HL-60 (cell line): ENCODE data around the gene RUNX1.

Source experiments
- DNase-seq, 2 experiments: peaks; one replicate each; pipeline ENCODE4 v3.0.0-alpha.2; 2010 to 2020; ENCODE audit warnings: low read depth in 1 of 2, low spot score in 1 of 2
- H3K27ac ChIP-seq: fragments of 250-450 bp; sonication (Bioruptor Pico); replicated peaks from 2 replicates; pipeline ENCODE4 v1.5.1; 2020; ENCODE audit warnings: mild to moderate bottlenecking, moderate library complexity
- H3K27me3 ChIP-seq: fragments of 250-450 bp; sonication (Bioruptor Pico); 2 replicates; pipeline ENCODE4 v1.5.1; 2021; ENCODE audit warnings: mild to moderate bottlenecking, moderate library complexity; ENCODE audit not compliant: insufficient read depth, poor library complexity, severe bottlenecking
- H3K4me3 ChIP-seq: replicated peaks from 2 replicates; pipeline ENCODE4 v1.5.1; 2011; ENCODE audit warnings: mild to moderate bottlenecking, control low read depth, low read length; ENCODE audit not compliant: insufficient read depth
- CTCF ChIP-seq: IDR thresholded peaks from one replicate; pipeline ENCODE4 v1.5.1; 2011; ENCODE audit warnings: low read length, control low read depth, inconsistent platforms; ENCODE audit not compliant: insufficient read depth
- GABPA ChIP-seq: IDR thresholded peaks from 2 replicates; pipeline ENCODE4 v1.6.1; 2012; ENCODE audit warnings: low read depth
- POLR2AphosphoS5 ChIP-seq: IDR thresholded peaks from 2 replicates; pipeline ENCODE4 v1.6.1; 2012; ENCODE audit warnings: low read depth
- REST ChIP-seq: IDR thresholded peaks from 2 replicates; pipeline ENCODE4 v1.6.1; 2012; ENCODE audit warnings: low read depth; ENCODE audit not compliant: insufficient replicate concordance
- SPI1 ChIP-seq: IDR thresholded peaks from 2 replicates; pipeline ENCODE4 v1.6.1; 2012; ENCODE audit warnings: low read depth, mild to moderate bottlenecking, borderline replicate concordance

The RUNX1 gene

GRCh38 chr21:35090403-35090802 is 41.3 kb upstream of the RUNX1 start:
- no peak for DNase-seq
- no peak for TF ChIP-seq GABPA
- Histone ChIP-seq H3K27me3 (no peaks in the 10 kb centered on the region), H3K4me3 (no peak overlapping the region), H3K27ac (no peak overlapping the region)

GRCh38 chr21:35088319-35088771 is 39.2 kb upstream of the RUNX1 start:
- no peak for DNase-seq
- TF ChIP-seq CTCF = no peak
- no peak for TF ChIP-seq REST
- no peak for TF ChIP-seq POLR2AphosphoS5
- no peak for TF ChIP-seq SPI1
- no peak for TF ChIP-seq GABPA
- Histone ChIP-seq H3K4me3 (no peak overlapping the region), H3K27ac (no peak overlapping the region), H3K27me3 (no peaks in the 10 kb centered on the region)

GRCh38 chr21:35086357-35086756 is 37.3 kb upstream of the RUNX1 start:
- no peak for DNase-seq
- no peaks in the 10 kb centered on the region for H3K27me3 ChIP-seq
- no peak for TF ChIP-seq POLR2AphosphoS5
- TF ChIP-seq REST = no peak
- TF ChIP-seq SPI1 = no peak
- no peak for TF ChIP-seq CTCF
- no peak for TF ChIP-seq GABPA
- no peak overlapping the region for H3K27ac ChIP-seq
- H3K4me3 ChIP-seq = no peak overlapping the region

GRCh38 chr21:35084869-35085268 is 35.8 kb upstream of the RUNX1 start:
- DNase-seq = no peak
- Histone ChIP-seq H3K4me3 (no peak overlapping the region), H3K27ac (no peak overlapping the region), H3K27me3 (no peaks in the 10 kb centered on the region)
- TF ChIP-seq GABPA (no peak), SPI1 (no peak), REST (no peak)
